ENCODE measurements around the gene TUBGCP5.

TUBGCP5 gene

GRCh38 chr15:22978691-22979237, 60.6 kb downstream of the TUBGCP5 start:
- DNase-seq (ENCODE audit: low spot score): no peak

GRCh38 chr15:22974745-22975144, 64.6 kb downstream of the TUBGCP5 start:
- no peak for DNase-seq (ENCODE audit: low spot score)

GRCh38 chr15:22973987-22974386, 65.4 kb downstream of the TUBGCP5 start:
- no peak for DNase-seq (ENCODE audit: low spot score)

GRCh38 chr15:22973286-22973685, 66.1 kb downstream of the TUBGCP5 start:
- no peak for DNase-seq (ENCODE audit: low spot score)

GRCh38 chr15:22969489-22969888, 69.9 kb downstream of the TUBGCP5 start:
- no peak for DNase-seq (ENCODE audit: low spot score)

DNA sequence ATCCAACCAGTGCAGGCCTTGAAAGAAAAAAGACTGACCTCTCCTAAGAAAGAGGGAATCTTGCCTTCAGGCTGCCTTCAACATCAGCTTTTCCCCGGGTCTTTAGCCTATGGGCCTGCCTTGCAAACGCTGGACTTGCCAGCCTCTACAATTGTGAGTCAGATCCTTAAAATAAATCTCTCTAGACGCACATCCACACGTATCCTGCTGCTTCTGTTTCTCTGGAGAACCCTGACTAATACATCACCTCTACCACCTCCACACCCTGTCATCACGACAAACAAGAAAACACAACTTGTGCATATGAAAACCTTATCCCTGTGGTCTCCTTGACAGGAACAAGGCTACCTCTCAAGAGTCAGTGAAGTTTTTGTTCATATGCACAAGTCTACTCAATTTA, 71.0 kb downstream of the TUBGCP5 start:
- DNase-seq (ENCODE audit: low spot score): no peak

DNA sequence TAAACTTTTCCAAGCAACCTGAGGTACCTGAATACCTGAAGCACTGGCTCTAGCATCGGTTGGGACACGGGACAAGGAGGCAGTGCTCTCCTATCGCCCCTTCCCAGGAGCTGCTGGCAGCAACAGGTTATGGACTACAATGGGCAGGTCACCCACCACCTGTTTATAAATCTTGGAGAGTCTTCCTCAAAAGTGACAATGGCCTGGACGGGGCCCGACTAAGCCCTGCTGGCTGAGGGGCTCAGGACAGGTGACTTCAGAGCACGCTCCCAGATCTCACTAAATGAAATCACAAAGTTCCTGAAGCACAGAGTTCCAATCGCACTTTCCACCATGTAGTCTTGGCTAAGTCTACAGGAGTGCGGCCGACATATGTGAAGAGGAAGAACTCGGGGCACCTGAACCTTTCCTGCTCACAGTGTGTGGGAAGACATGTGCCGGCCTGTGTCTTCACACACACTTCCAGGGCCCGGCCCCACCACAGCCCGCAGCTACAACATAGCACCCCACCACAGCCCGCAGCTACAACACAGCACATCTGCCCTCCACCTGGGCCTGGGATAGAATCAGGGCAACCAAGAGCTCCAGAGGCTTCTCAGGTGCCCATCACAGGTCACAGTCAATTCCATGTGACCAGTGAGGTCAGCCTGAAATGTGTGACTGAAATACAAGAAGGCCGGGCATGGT, 72.1 kb downstream of the TUBGCP5 start:
- DNase-seq (ENCODE audit: low spot score): no peak

DNA sequence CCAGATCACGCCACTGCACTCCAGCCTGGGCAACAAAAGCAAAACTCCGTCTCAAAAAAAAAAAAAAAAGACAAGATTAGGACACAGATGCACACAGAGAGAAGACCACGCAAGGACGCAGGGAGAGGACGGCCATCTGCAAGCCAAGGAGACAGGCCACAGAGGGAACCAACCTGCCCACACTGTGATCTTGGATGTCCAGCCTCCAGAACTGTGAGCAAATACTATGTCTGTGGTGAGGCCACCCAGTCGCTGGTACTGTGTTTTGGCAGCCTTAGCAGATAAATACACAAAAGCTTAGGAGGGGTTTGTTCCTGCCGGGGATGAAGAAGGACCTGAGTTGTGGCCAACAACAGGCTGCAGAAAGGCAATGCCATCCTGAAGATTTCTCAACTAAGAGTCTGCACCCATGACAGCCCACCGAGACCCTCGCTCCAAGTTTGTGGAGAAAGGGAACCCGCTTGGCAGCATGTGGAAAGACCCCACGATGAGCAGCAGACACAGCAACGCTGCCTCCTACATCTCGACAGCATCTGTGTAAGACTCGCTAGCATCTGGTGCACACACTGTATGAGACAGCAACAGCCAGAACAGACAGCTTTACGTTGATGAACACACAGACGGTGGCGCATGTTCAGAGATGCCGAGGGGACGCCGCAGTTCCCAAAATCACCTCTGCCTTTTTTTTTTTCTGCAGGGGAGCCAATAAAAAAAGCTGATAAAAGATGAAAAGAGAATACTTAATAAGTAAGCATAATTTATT, 72.9 kb downstream of the TUBGCP5 start:
- DNase-seq (ENCODE audit: low spot score): no peak

DNA sequence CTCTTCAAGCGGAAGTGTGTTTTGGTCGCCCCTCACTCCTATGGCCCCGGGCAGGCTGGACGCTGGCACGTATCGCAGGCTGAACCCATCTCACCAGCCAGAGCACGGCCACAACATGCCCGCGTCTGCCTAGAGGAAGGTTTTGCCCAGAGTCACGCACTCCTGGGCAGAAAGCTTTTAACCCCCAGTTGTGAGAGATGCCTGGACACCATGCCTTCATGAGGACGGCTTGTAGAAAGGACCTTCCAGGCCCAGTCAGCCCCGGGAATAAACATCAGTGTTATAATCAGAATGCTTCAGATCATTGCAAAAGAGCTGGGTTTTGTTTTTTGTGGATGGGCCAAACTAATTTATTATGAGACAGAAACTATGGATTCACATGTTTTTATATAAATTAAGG, 75.7 kb downstream of the TUBGCP5 start:
- no peak for DNase-seq (ENCODE audit: low spot score)

DNA sequence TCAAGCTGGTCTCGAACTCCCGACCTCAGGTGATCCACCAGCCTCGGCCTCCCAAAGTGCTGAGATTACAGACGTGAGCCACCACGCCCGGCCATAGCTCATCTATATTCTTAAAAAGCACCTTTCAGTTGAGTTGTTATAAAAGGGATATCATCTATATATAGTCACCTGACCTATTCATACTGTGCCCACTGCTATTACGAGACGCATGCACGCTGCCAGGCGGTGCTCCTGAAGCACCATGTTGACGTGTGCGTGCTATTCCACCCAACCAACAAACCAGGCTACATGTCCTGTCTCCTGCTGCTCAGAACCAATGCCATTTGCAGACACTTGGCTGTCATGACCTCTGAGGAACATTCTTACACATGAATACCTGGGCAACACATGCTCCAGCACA, 76.8 kb downstream of the TUBGCP5 start:
- DNase-seq (ENCODE audit: low spot score): no peak

DNA sequence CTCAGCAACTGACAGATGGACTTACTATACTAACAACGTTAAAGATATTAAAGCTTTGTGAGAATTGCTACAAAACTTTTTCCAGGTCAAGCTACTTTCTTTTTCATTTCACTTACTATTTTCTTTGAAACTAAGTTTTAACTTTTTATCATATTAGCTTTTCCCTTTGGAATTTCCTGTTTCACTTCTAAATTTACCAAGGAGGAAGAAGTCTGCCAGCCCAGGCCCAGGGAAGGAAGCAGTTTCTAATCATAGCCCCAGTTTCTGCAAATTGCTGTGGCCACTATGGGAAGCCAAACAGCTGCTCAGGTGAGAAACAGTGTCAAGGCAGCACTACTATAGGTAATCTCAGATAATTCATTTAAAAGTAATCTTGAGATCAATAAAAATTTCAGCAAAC, 77.6 kb downstream of the TUBGCP5 start:
- DNase-seq (ENCODE audit: low spot score): no peak

- DNase-seq (ENCODE audit: low spot score): no peak
Measured at GRCh38 chr15:22960556-22960955, 78.8 kb downstream of the TUBGCP5 start.

DNA sequence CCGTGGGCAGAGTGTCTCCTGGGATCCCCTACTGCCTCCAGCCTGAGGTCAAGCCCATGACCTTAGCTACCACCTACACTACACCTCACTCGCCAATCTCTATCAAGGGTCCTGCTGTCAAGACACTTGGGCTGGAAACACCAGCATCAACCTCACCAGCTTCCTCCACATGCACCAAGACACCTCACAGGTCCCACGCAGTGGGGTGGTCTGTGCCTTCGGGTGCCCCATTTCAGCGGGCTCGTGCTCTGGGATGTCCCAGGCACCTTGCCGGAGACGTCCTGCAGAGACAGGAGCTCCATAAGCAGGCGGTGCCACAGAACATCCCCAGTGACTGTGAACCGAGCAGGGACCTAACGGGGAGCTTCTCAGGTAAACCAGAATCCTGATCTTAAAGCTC, 79.2 kb downstream of the TUBGCP5 start:
- no peak for DNase-seq (ENCODE audit: low spot score)

DNA sequence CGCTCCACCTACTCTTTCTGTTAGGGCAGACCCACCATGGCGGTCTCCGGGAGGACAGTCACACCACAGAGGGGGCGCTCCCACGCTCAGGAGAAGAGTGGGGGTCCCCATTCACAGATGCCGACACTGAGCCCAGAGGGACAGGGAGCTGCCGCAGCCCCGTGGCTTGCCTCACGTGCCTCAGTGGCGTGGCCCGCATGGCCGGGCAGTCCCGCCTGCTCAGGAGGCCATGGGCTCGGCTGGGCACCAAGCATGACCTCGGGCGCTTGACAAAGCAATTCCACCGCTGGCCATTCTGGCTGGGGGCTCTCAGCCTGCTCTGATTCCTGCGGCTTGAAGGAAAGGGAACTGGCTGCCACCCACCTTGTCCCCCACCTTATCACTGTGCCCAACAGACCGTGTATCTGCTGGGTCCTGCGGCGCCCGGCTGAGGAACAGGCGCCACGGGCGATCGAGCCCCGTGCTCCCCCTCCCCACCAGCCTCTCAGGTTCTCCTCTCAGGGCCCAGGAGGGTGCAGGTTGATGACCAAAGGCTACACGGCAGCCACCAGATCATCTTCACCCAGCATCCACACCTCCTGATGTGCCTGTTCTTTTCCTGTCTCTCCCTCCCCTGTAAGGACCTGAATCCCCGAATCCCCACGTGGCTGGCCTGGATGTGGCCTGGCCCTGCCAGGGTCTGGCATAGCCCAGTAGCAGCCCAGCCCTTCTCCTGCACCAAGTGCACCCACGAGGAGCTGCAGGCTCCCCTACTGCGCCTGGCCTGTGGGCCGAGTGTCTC, 79.9 kb downstream of the TUBGCP5 start:
- DNase-seq (ENCODE audit: low spot score): no peak

GRCh38 chr15:22958487-22959280, 80.7 kb downstream of the TUBGCP5 start:
- DNase-seq (ENCODE audit: low spot score): no peak

DNA sequence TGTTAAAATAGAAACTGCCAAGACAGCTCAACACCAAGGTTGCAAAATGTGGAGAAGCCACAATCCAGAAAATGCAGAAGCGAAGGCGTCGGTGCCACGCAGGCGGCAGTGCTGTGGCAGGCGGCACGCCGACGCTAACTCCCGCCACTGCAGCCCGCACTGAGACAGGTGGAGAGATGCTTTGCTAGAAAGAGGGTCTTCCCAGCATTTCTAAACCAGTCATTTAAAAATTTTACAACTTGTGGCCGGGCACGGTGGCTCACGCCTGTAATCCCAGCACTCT, 82.5 kb downstream of the TUBGCP5 start:
- no peak for DNase-seq (ENCODE audit: low spot score)

DNA sequence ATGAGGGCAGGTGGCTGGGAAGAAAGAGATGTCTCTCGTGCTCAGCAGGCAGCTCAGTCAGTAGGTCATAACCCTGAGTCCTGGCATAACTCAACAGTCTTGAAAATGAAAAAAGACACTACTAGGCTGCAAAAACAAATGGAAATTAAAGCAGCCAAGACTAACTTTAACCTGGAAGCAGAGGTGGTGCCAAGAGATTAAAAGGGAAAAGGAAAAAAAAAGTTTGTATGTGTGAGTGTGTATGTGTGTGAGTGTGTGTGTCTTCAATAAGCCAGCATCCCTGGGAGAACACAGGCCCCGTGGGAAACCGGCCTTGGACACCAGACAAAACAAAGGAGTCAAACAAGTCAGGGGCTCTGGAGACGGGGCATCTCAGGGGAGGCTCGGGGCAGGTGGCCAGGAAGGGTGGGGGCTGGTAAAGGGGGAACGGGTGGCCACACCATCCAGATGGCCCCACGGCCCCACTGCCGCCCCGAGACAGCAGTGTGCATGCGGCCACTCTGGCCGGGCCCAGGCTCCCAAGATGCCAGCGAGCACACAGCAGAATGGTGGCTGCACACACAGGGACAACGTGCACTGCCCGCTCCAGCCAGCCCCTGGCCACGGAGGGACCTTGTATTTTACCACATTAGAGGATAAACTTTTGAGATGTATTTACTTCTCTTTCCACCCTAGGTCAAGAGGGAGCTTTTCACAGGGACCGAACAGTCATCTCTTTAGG, 83.0 kb downstream of the TUBGCP5 start:
- DNase-seq (ENCODE audit: low spot score): no peak

DNA sequence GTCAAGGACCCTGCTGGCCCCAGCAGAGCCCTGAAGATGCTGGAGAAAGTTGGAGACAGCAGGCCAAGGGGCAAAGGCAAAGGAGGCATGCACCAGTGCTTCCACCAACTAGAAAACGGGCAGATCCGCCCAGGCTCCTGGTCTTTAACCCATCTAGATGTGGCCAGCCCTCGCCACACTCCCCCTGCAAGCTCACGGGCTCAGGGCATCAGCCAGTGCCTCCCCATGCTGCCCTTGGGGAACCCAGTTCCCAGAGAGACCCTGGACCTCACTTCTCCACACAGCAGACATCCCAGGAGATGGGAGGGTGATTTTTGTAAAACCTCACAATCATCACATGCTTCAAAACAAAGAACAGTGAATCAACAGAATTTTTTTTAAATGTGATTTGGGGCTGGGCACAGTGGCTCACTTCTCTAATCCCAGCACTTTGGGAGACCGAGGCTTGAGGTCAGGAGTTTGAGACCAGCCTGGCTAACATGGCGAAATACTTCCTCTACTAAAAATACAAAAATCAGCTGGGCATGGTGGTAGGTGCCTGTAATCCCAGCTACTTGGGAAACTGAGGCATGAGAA, 83.7 kb downstream of the TUBGCP5 start:
- DNase-seq (ENCODE audit: low spot score): no peak

GRCh38 chr15:22954798-22955543, 84.4 kb downstream of the TUBGCP5 start:
- DNase-seq (ENCODE audit: low spot score): no peak

DNA sequence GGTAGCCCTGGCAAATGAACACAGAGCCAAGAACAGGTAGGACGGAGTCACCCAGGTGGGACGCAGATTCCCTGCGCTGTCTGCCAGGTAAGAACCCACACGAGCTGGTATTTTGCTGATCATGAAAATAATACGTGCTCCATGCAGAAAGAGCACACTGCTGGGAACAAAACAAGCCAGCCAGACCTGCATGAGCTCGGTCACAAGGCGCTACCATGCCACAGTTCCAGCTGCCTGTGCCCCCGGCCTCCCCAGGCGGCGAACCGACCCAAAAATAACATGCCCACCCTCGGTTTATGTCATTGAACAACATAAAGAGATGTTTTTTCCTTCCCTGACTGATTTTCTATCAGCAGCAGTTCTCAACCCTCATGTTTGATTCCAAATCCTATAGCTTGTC, 85.0 kb downstream of the TUBGCP5 start:
- DNase-seq (ENCODE audit: low spot score): no peak
